Kidney (tissue), 14 donors: ENCODE results near the gene COX6B2. TPM values are rescaled to one million over a fixed set of nuclear protein-coding genes. Genes with fewer than 3 reads are reported as not detected.

Experiments used
- DNase-seq, 5 donors: peaks; one replicate each; pipeline ENCODE4 v3.0.0-alpha.2; 2013 to 2020
- FAIRE-seq: peaks from 2 replicates; lab custom pipeline; 2012; peaks lifted over from hg19 to GRCh38; lab: Jason Lieb, UNC
- H3K27ac ChIP-seq, 2 donors: one replicate each; pipeline ENCODE4 v1.7.0; 2013; ENCODE audit warnings: low read depth in 2 of 2, low read length in 2 of 2, inconsistent platforms in 1 of 2
- H3K27me3 ChIP-seq: one replicate; pipeline ENCODE4 v1.7.1; 2013; ENCODE audit warnings: low read length, inconsistent platforms; ENCODE audit not compliant: control insufficient read depth, insufficient read depth
- H3K36me3 ChIP-seq, 3 donors: one replicate each; pipeline versions ENCODE4 v1.7.0 to v1.7.1; 2013; ENCODE audit warnings: low read length in 3 of 3, control low read depth in 1 of 3, inconsistent platforms in 1 of 3; ENCODE audit not compliant: insufficient read depth in 3 of 3, control insufficient read depth in 2 of 3
- H3K4me1 ChIP-seq, 3 donors: one replicate each; pipeline versions ENCODE4 v1.7.0 to v1.7.1; 2013; ENCODE audit warnings: low read length in 3 of 3, inconsistent platforms in 1 of 3, low read depth in 1 of 3; ENCODE audit not compliant: control insufficient read depth in 2 of 3, insufficient read depth in 2 of 3
- H3K4me3 ChIP-seq, 3 donors: one replicate each; pipeline versions ENCODE4 v1.7.0 to v1.8.1; 2013; ENCODE audit warnings: low read length in 3 of 3, control low read depth in 1 of 3, inconsistent platforms in 1 of 3
- H3K9ac ChIP-seq, 3 donors: one replicate each; pipeline versions ENCODE4 v1.7.0 to v1.7.1; 2013; ENCODE audit warnings: low read length in 3 of 3, control low read depth in 1 of 3, inconsistent platforms in 1 of 3
- H3K9me3 ChIP-seq, 3 donors: one replicate each; pipeline versions ENCODE4 v1.7.0 to v1.7.1; 2013; ENCODE audit warnings: low read length in 3 of 3, control low read depth in 1 of 3, inconsistent platforms in 1 of 3; ENCODE audit not compliant: control insufficient read depth in 2 of 3, insufficient read depth in 1 of 3
- CTCF ChIP-seq: IDR thresholded peaks from 3 replicates; pipeline ENCODE4 v1.5.1; 2012; ENCODE audit warnings: mild to moderate bottlenecking, moderate library complexity, borderline replicate concordance; ENCODE audit not compliant: insufficient read depth; ENCODE audit errors: extremely low read depth
- intact Hi-C: fragments of 100-400 bp; cut with DNase I; formaldehyde crosslinking; loops from one replicate; pipeline ENCODE4 v1.11.1; 2022
- polyA plus RNA-seq: library from polyadenylated mRNA; stranded (reverse); fragments of 350-450 nt; fragmentation: Illumina TruSeq; extraction: RNeasy Lipid Tissue Mini Kit (QIAGEN cat#74804); gene quantifications from one replicate; pipeline ENCODE4 v1.2.3, GENCODE V29; 2014; ENCODE audit warnings: low read depth, low replicate concordance; ENCODE audit not compliant: insufficient read depth
- total RNA-seq: library from RNA; stranded (reverse); fragmentation: NEBNext Ultra II Directional; extraction: Animal tissue kit (Norgen Biotek cat#: 25700); gene quantifications from one replicate; pipeline ENCODE4 v1.2.1, GENCODE V29; 2021
- donor health status: control.
- donor health status: control.
- donor health status: control.
- donor health status: control.
- donor health status: control.
- donor health status: DM: yes; HTN: yes; CAD: no.
- donor health status: Normal renal cell carcinoma (clear cell type).

The COX6B2 gene
- total and polyA plus RNA-seq, 2 donors from 2014 or later = 0.62 to 3.8 TPM

- H3K27me3 ChIP-seq = no peaks in the 10 kb centered on the region
- DNase-seq = no peak
- H3K4me3 ChIP-seq = no peak overlapping the region
- no peak for FAIRE-seq
- no peak overlapping the region for H3K27ac ChIP-seq
- H3K36me3 ChIP-seq = peaks cover 0 to 2% (median 0%) of the 10 kb centered on the region in 3 donors
- intact Hi-C loops = no loop called here
- H3K9me3 ChIP-seq = no peaks in the 10 kb centered on the region
- TF ChIP-seq CTCF = no peak
- no peak overlapping the region for H3K9ac ChIP-seq
- H3K4me1 ChIP-seq = no peaks in the 10 kb centered on the region
These were observed 44.0 kb downstream of the COX6B2 start for GRCh38 chr19:55310498-55310897.

DNA sequence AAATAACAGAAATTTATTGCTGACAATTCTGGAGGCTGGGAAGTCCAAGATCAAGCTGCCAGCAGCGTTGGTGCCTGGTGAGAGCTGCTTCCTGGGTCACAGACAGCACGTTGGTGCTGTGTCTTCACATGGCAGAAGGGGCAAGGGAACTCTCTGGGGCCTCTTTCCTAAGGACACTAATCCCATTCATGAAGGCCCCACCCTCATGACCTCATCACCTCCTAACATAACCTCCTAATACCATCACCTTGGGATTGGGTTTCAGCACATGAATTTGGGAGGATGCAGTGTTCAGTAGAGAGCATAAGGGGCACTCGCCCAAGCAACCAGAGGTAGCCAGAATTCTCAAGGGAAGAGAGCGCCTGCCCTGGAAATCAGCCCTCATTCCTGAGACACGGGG is 45.1 kb downstream of the COX6B2 start:
- intact Hi-C loops = no loop called here
- Histone ChIP-seq H3K27me3 (no peaks in the 10 kb centered on the region), H3K4me1 (no peaks in the 10 kb centered on the region), H3K9me3 (no peaks in the 10 kb centered on the region), H3K4me3 (no peak overlapping the region), H3K9ac (no peak overlapping the region), H3K36me3 (peaks cover 0 to 2% (median 0%) of the 10 kb centered on the region in 3 donors), H3K27ac (no peak overlapping the region)
- no peak for DNase-seq
- TF ChIP-seq CTCF = no peak
- FAIRE-seq = no peak

DNA sequence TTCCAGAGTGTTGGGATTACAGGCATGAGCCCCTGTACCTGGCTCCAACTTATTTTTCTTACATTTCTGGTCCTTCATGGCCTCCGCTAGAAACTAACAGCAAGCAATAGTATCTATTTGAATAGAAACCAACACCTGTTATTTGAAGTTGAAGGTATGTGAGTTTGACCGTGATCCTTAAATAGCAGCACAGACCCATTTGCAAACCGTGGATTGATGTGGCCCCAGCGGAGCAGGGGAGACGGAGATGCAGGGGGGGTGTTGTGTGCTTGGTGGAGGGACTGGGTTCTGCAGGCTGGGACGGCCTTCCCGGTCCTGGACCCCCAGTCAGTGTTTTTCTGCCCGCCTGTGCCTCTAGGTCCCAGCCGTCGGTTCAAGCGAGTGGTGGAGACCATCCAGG is 46.2 kb downstream of the COX6B2 start:
- FAIRE-seq (no peak), DNase-seq (no peak)
- Histone ChIP-seq H3K27ac (no peak overlapping the region), H3K4me1 (no peaks in the 10 kb centered on the region), H3K4me3 (no peak overlapping the region), H3K27me3 (no peaks in the 10 kb centered on the region), H3K9ac (no peak overlapping the region), H3K9me3 (no peaks in the 10 kb centered on the region), H3K36me3 (peaks cover 0 to 2% (median 0%) of the 10 kb centered on the region in 3 donors)
- TF ChIP-seq CTCF = no peak
- intact Hi-C loops = no loop called here

GRCh38 chr19:55306712-55307111 is 47.8 kb downstream of the COX6B2 start:
- Histone ChIP-seq H3K9ac (no peak overlapping the region), H3K9me3 (no peaks in the 10 kb centered on the region), H3K36me3 (peaks cover 0 to 2% (median 0%) of the 10 kb centered on the region in 3 donors), H3K4me3 (no peak overlapping the region), H3K4me1 (no peaks in the 10 kb centered on the region), H3K27ac (no peak overlapping the region), H3K27me3 (no peaks in the 10 kb centered on the region)
- DNase-seq = no peak
- TF ChIP-seq CTCF = no peak
- intact Hi-C loops = no loop called here
- FAIRE-seq = no peak
